PC-9 (cell line): ENCODE measurements around the gene MS4A10. TPM values are rescaled to one million over a fixed set of nuclear protein-coding genes. Genes with fewer than 3 reads are reported as not detected.

Experiments
- BruUV-seq: library from RNA; stranded (reverse); fragments of 400-500 nt; replicated peaks from 2 replicates; lab custom pipeline; 2021; lab: Mats Ljungman, UMichigan
- CTCF ChIA-PET: fragments of 300-600 bp; sonication (Branson Sonifier 250); formaldehyde crosslinking; loops from one replicate; lab custom pipeline; 2022; ENCODE audit warnings: antibody characterized with exemption; lab: Charles Lee
- POLR2A ChIA-PET: fragments of 300-600 bp; sonication (Branson Sonifier 250); formaldehyde crosslinking; loops from one replicate; lab custom pipeline; 2022; ENCODE audit warnings: antibody characterized with exemption; ENCODE audit not compliant: unreplicated experiment; lab: Charles Lee
- DNase-seq, 2 experiments: peaks; one replicate each; pipeline versions ENCODE4 v3.0.0 to v3.0.0-alpha.2; 2015 to 2022; ENCODE audit warnings: mixed read lengths in 1 of 2
- H2AFZ ChIP-seq: fragments of 200-600 bp; sonication (generic); 2 replicates; pipeline ENCODE4 v1.8.1; 2017; ENCODE audit warnings: antibody characterized with exemption
- H3F3A ChIP-seq: fragments of 200-600 bp; sonication (generic); 2 replicates; pipeline ENCODE4 v1.8.1; 2017; ENCODE audit warnings: antibody characterized with exemption, mild to moderate bottlenecking, low read depth; ENCODE audit not compliant: insufficient read depth
- H3K27ac ChIP-seq: fragments of 200-600 bp; sonication (generic); 2 replicates; pipeline ENCODE4 v1.6.1; 2016; ENCODE audit warnings: mixed run types
- H3K27me3 ChIP-seq: fragments of 200-600 bp; sonication (generic); 2 replicates; pipeline ENCODE4 v1.6.1; 2016; ENCODE audit warnings: low read depth, mixed run types; ENCODE audit not compliant: insufficient read depth
- H3K36me3 ChIP-seq: fragments of 200-600 bp; sonication (generic); 2 replicates; pipeline ENCODE4 v1.6.1; 2016; ENCODE audit warnings: low read depth, mixed run types
- H3K4me1 ChIP-seq: fragments of 200-600 bp; sonication (generic); replicated peaks from 2 replicates; pipeline ENCODE4 v1.6.1; 2016; ENCODE audit warnings: mixed run types; ENCODE audit not compliant: insufficient read depth
- H3K4me2 ChIP-seq: fragments of 200-600 bp; sonication (generic); 2 replicates; pipeline ENCODE4 v1.6.1; 2017; ENCODE audit warnings: mixed run types
- H3K4me3 ChIP-seq: fragments of 200-600 bp; sonication (generic); 2 replicates; pipeline ENCODE4 v1.6.1; 2016; ENCODE audit warnings: mixed run types
- H3K79me2 ChIP-seq: fragments of 200-600 bp; sonication (generic); 2 replicates; pipeline ENCODE4 v1.6.1; 2017; ENCODE audit warnings: low read depth, mixed run types
- H3K9me2 ChIP-seq: fragments of 200-600 bp; sonication (generic); 2 replicates; pipeline ENCODE4 v1.8.1; 2017; ENCODE audit warnings: mild to moderate bottlenecking; ENCODE audit not compliant: insufficient read depth
- H3K9me3 ChIP-seq: fragments of 200-600 bp; sonication (generic); 2 replicates; pipeline ENCODE4 v1.8.1; 2016; ENCODE audit warnings: low read depth; ENCODE audit not compliant: insufficient read depth
- H4K20me1 ChIP-seq: fragments of 200-600 bp; sonication (generic); 2 replicates; pipeline ENCODE4 v1.8.1; 2017; ENCODE audit not compliant: insufficient read depth
- CTCF ChIP-seq: fragments of 200-600 bp; sonication (generic); conservative IDR thresholded peaks from 2 replicates; pipeline ENCODE4 v1.6.1; 2017; ENCODE audit warnings: mixed run types, antibody characterized with exemption, mild to moderate bottlenecking, moderate library complexity
- EZH2 ChIP-seq: fragments of 200-600 bp; sonication (generic); IDR thresholded peaks from 2 replicates; pipeline ENCODE4 v1.8.0; 2017; ENCODE audit warnings: antibody characterized with exemption, low read depth
- intact Hi-C: fragments of 100-400 bp; cut with micrococcal nuclease; formaldehyde crosslinking; loops from one replicate; pipeline ENCODE4 v1.10.0; 2022; ENCODE audit not compliant: unreplicated experiment
- total RNA-seq: library from RNA; stranded (reverse); gene quantifications from 2 replicates; pipeline ENCODE4 v1.2.3, GENCODE V29; 2021

Gene MS4A10
- total RNA-seq, 1 experiment from 2014 or later = not detected

- DNase-seq = no peak
- no peak overlapping the region for H2AFZ ChIP-seq
- H3K27me3 ChIP-seq = peaks cover 94% of the 10 kb centered on the region
- no peak overlapping the region for H3K4me3 ChIP-seq
- H3K79me2 ChIP-seq = no peaks in the 10 kb centered on the region
- no peaks in the 10 kb centered on the region for H3K4me1 ChIP-seq
- intact Hi-C loops = no loop called here
- TF ChIP-seq EZH2 = no peak
- TF ChIP-seq CTCF = no peak
- no peaks in the 10 kb centered on the region for H3F3A ChIP-seq
- POLR2A ChIA-PET = no interaction called here
- no peaks in the 10 kb centered on the region for H3K36me3 ChIP-seq
- BruUV-seq = no TSS peak
- no peaks in the 10 kb centered on the region for H4K20me1 ChIP-seq
- H3K9me3 ChIP-seq = no peaks in the 10 kb centered on the region
- CTCF ChIA-PET = no interaction called here
- H3K4me2 ChIP-seq = no peak overlapping the region
- H3K27ac ChIP-seq = no peak overlapping the region
- H3K9me2 ChIP-seq = no peaks in the 10 kb centered on the region
Measured at GRCh38 chr11:60767388-60767811, 17.7 kb upstream of the MS4A10 start.

GRCh38 chr11:60768202-60768601 lies 16.9 kb upstream of the MS4A10 start:
- ChIA-PET CTCF (no interaction called here), POLR2A (no interaction called here)
- Histone ChIP-seq H4K20me1 (no peaks in the 10 kb centered on the region), H3K27ac (no peak overlapping the region), H3K4me2 (no peak overlapping the region), H3K36me3 (no peaks in the 10 kb centered on the region), H3K79me2 (no peaks in the 10 kb centered on the region), H2AFZ (no peak overlapping the region), H3K9me2 (no peaks in the 10 kb centered on the region), H3K4me1 (no peaks in the 10 kb centered on the region), H3K9me3 (no peaks in the 10 kb centered on the region), H3F3A (no peaks in the 10 kb centered on the region), H3K4me3 (no peak overlapping the region), H3K27me3 (peaks cover 94% of the 10 kb centered on the region)
- DNase-seq = no peak
- intact Hi-C loops = no loop called here
- BruUV-seq = no TSS peak
- TF ChIP-seq EZH2 = no peak

- no peaks in the 10 kb centered on the region for H3K9me2 ChIP-seq
- ChIA-PET POLR2A (no interaction called here), CTCF (no interaction called here)
- H3K4me2 ChIP-seq = no peak overlapping the region
- intact Hi-C loops = no loop called here
- no TSS peak for BruUV-seq
- H3F3A ChIP-seq = no peaks in the 10 kb centered on the region
- TF ChIP-seq EZH2 (no peak), CTCF (no peak)
- no peaks in the 10 kb centered on the region for H3K79me2 ChIP-seq
- no peaks in the 10 kb centered on the region for H3K36me3 ChIP-seq
- H4K20me1 ChIP-seq = no peaks in the 10 kb centered on the region
- H2AFZ ChIP-seq = no peak overlapping the region
- no peak overlapping the region for H3K27ac ChIP-seq
- peaks cover 95% of the 10 kb centered on the region for H3K27me3 ChIP-seq
- no peaks in the 10 kb centered on the region for H3K4me1 ChIP-seq
- DNase-seq = no peak
- H3K9me3 ChIP-seq = no peaks in the 10 kb centered on the region
- H3K4me3 ChIP-seq = no peak overlapping the region
Measured at GRCh38 chr11:60769273-60769672, 15.9 kb upstream of the MS4A10 start.

GRCh38 chr11:60769811-60770210 lies 15.3 kb upstream of the MS4A10 start:
- no peak for TF ChIP-seq CTCF
- TF ChIP-seq EZH2 = no peak
- intact Hi-C loops = no loop called here
- no peak for DNase-seq
- no peak overlapping the region for H3K4me2 ChIP-seq
- no peak overlapping the region for H2AFZ ChIP-seq
- no peaks in the 10 kb centered on the region for H4K20me1 ChIP-seq
- no peak overlapping the region for H3K4me3 ChIP-seq
- H3F3A ChIP-seq = no peaks in the 10 kb centered on the region
- H3K79me2 ChIP-seq = no peaks in the 10 kb centered on the region
- no peaks in the 10 kb centered on the region for H3K9me2 ChIP-seq
- ChIA-PET CTCF (no interaction called here), POLR2A (no interaction called here)
- H3K9me3 ChIP-seq = no peaks in the 10 kb centered on the region
- no peak overlapping the region for H3K27ac ChIP-seq
- no peaks in the 10 kb centered on the region for H3K36me3 ChIP-seq
- no TSS peak for BruUV-seq
- H3K4me1 ChIP-seq = no peaks in the 10 kb centered on the region
- H3K27me3 ChIP-seq = peaks cover 95% of the 10 kb centered on the region
